Right atrium auricular region (tissue), 2 donors: ENCODE measurements around the gene RRP7A. TPM values are rescaled to one million over a fixed set of nuclear protein-coding genes. Genes with fewer than 3 reads are reported as not detected.
"Not testable (repeated sequence)": the region's sequence is repeated elsewhere in the genome, so short reads cannot be mapped to it uniquely, and the experiment has no call there.

Experiments used
- DNase-seq: peaks from one replicate; pipeline ENCODE4 v3.0.0-alpha.2; 2019; ENCODE audit warnings: low spot score
- H3K27ac ChIP-seq, 2 donors: fragments of 200-600 bp; sonication (generic); 1 replicate in 1 of 2; 2 replicates in 1 of 2; pipeline ENCODE4 v1.5.1; 2016 to 2019
- H3K27me3 ChIP-seq, 2 donors: fragments of 200-600 bp; sonication (generic); one replicate each; pipeline versions ENCODE4 v1.5.1 to v1.6.0; 2017 to 2019
- H3K36me3 ChIP-seq: fragments of 200-600 bp; sonication (generic); one replicate; pipeline ENCODE4 v1.5.1; 2016
- H3K4me1 ChIP-seq, 2 donors: fragments of 200-600 bp; sonication (generic); one replicate each; pipeline versions ENCODE4 v1.5.1 to v1.6.0; 2017 to 2019
- H3K4me3 ChIP-seq, 2 donors: fragments of 200-600 bp; sonication (generic); 1 replicate in 1 of 2; 2 replicates in 1 of 2; pipeline ENCODE4 v1.5.1; 2017 to 2019; ENCODE audit warnings: mild to moderate bottlenecking in 1 of 2, moderate library complexity in 1 of 2
- H3K9me3 ChIP-seq, 2 donors: fragments of 200-600 bp; sonication (generic); one replicate each; pipeline ENCODE4 v1.5.1; 2019
- total RNA-seq, 2 donors: library from RNA; depleted of rRNA; stranded (reverse); fragments of >200 nt; gene quantifications; one replicate each; pipeline ENCODE4 v1.1.0, GENCODE V29; 2016
- TF ChIP-seq, protein P1 (sequence below), 2 donors: fragments of 200-600 bp; sonication (generic); IDR thresholded peaks; one replicate each; pipeline ENCODE4 v1.5.1; 2019; ENCODE audit warnings: antibody characterized with exemption in 2 of 2

The RRP7A gene
- total RNA-seq, 2 donors from 2014 or later = 12.9 to 19.4 TPM

GRCh38 chr22:42549331-42550060 is 29.9 kb upstream of the RRP7A start:
- Histone ChIP-seq H3K9me3 (no peaks in the 10 kb centered on the region), H3K4me1 (peaks cover 0 to 7% of the 10 kb centered on the region in 2 donors), H3K4me3 (no peak overlapping the region), H3K27me3 (no peaks in the 10 kb centered on the region), H3K36me3 (no peaks in the 10 kb centered on the region), H3K27ac (no peak overlapping the region)
- no peak for DNase-seq
- TF ChIP-seq, protein P1, sequence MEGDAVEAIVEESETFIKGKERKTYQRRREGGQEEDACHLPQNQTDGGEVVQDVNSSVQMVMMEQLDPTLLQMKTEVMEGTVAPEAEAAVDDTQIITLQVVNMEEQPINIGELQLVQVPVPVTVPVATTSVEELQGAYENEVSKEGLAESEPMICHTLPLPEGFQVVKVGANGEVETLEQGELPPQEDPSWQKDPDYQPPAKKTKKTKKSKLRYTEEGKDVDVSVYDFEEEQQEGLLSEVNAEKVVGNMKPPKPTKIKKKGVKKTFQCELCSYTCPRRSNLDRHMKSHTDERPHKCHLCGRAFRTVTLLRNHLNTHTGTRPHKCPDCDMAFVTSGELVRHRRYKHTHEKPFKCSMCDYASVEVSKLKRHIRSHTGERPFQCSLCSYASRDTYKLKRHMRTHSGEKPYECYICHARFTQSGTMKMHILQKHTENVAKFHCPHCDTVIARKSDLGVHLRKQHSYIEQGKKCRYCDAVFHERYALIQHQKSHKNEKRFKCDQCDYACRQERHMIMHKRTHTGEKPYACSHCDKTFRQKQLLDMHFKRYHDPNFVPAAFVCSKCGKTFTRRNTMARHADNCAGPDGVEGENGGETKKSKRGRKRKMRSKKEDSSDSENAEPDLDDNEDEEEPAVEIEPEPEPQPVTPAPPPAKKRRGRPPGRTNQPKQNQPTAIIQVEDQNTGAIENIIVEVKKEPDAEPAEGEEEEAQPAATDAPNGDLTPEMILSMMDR (IDR thresholded peaks at IDR 0.05) = no peak

GRCh38 chr22:42548597-42549330 is 29.2 kb upstream of the RRP7A start:
- H3K4me1 ChIP-seq = no peaks in the 10 kb centered on the region
- no peaks in the 10 kb centered on the region for H3K9me3 ChIP-seq
- TF ChIP-seq, protein P1 (IDR thresholded peaks at IDR 0.05) = no peak
- no peaks in the 10 kb centered on the region for H3K36me3 ChIP-seq
- H3K4me3 ChIP-seq = no peak overlapping the region
- H3K27ac ChIP-seq = no peak overlapping the region
- H3K27me3 ChIP-seq = no peaks in the 10 kb centered on the region
- no peak for DNase-seq

GRCh38 chr22:42548126-42548525 is 28.5 kb upstream of the RRP7A start:
- H3K27ac ChIP-seq, H3K27me3 ChIP-seq, H3K4me1 ChIP-seq, H3K36me3 ChIP-seq, H3K4me3 ChIP-seq, H3K9me3 ChIP-seq, DNase-seq: not testable (repeated sequence)

GRCh38 chr22:42547562-42547961 is 28.0 kb upstream of the RRP7A start:
- Histone ChIP-seq H3K4me3 (no peak overlapping the region), H3K27ac (no peak overlapping the region), H3K27me3 (no peaks in the 10 kb centered on the region), H3K9me3 (no peaks in the 10 kb centered on the region), H3K4me1 (no peaks in the 10 kb centered on the region), H3K36me3 (no peaks in the 10 kb centered on the region)
- TF ChIP-seq, protein P1 (IDR thresholded peaks at IDR 0.05) = no peak
- no peak for DNase-seq

DNA sequence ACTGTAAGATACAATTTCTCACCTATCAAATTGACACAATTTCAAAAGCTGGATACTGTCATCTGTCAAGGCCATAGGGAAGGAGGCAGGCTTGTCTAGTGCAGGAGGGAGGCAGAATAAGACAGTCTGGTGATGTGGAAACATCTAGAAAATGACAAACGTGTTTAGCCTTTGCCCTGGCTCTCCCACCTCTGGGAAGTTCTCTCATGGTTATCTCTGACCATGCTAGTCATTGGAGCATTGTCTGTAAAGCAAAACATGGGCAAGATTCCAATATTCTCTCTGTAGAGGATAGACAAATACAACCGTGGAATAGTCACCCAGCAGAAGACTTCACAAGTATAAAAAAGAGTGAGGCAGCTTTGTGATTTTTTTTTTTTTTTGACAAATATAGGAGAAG is 25.1 kb upstream of the RRP7A start:
- no peaks in the 10 kb centered on the region for H3K36me3 ChIP-seq
- no peak for DNase-seq
- no peaks in the 10 kb centered on the region for H3K4me1 ChIP-seq
- TF ChIP-seq, protein P1 (IDR thresholded peaks at IDR 0.05) = no peak
- H3K4me3 ChIP-seq = no peak overlapping the region
- H3K27me3 ChIP-seq = no peaks in the 10 kb centered on the region
- no peak overlapping the region for H3K27ac ChIP-seq
- H3K9me3 ChIP-seq = no peaks in the 10 kb centered on the region

DNA sequence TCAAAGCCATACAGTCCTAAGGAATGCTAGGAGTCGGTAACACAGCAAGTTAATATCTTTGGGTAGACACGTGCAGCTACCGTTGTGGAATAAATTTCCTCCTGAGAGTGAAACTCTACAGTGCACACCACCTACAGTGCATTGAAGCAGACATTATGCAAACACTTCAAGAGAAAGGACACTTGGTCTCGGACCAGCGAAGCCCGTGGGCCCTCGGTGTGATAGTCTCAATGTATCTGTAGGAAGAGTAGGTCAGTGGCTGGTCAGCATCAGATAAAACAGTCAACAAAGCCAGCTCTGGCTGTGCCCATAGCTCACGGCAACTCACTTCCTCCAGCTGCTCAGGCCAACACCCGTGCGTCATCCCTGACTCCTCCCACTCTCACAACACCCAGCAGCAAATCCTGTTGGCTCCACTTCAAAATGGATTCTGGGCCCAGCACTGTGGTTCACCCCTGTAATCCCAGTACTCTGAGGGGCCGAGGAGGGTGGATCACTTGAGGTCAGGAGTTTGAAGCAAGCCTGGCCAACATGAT is 19.7 kb upstream of the RRP7A start:
- H3K4me1 ChIP-seq, H3K9me3 ChIP-seq, H3K4me3 ChIP-seq, DNase-seq, H3K27me3 ChIP-seq, H3K36me3 ChIP-seq: not testable (repeated sequence)
- peak overlapping the region; percentile 2 to 42 for H3K27ac ChIP-seq

DNA sequence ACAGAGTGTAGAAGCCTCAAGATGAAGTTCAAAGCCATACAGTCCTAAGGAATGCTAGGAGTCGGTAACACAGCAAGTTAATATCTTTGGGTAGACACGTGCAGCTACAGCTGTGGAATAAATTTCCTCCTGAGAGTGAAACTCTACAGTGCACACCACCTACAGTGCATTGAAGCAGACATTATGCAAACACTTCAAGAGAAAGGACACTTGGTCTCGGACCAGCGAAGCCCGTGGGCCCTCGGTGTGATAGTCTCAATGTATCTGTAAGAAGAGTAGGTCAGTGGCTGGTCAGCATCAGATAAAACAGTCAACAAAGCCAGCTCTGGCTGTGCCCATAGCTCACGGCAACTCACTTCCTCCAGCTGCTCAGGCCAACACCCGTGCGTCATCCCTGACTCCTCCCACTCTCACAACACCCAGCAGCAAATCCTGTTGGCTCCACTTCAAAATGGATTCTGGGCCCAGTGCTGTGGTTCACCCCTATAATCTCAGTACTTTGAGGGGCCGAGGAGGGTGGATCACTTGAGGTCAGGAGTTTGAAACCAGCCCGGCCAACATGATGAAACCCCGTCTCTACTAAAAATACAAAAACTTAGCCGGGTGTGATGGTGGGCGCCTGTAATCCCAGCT is 17.7 kb upstream of the RRP7A start:
- not testable (repeated sequence) for H3K4me3 ChIP-seq, DNase-seq, H3K27me3 ChIP-seq, H3K36me3 ChIP-seq, H3K4me1 ChIP-seq, H3K9me3 ChIP-seq
- H3K27ac ChIP-seq = peak overlapping the region; percentile 53

GRCh38 chr22:42536634-42537033 is 17.0 kb upstream of the RRP7A start:
- not testable (repeated sequence) for H3K9me3 ChIP-seq, H3K27me3 ChIP-seq, DNase-seq, H3K4me3 ChIP-seq, H3K36me3 ChIP-seq, H3K4me1 ChIP-seq
- H3K27ac ChIP-seq = peak overlapping the region in 1 of 2 donors; percentile 37
